Transverse colon (tissue), 4 donors: ENCODE results near the gene PSMG3.

Experiments
- CTCF ChIP-seq, 5 experiments: fragments of 200-600 bp in 3 of 5; fragments of 450-650 bp in 2 of 5; sonication (generic) in 3 of 5; IDR thresholded peaks; 1 replicate in 2 of 5; 2 replicates in 3 of 5; pipeline ENCODE4 v1.5.1; 2016 to 2017; ENCODE audit warnings: antibody characterized with exemption in 5 of 5, inconsistent platforms in 3 of 5, mild to moderate bottlenecking in 2 of 5, moderate library complexity in 1 of 5
- POLR2A ChIP-seq: fragments of 450-650 bp; IDR thresholded peaks from one replicate; pipeline ENCODE4 v1.6.1; 2016; ENCODE audit warnings: antibody characterized with exemption, mild to moderate bottlenecking, moderate library complexity
- POLR2AphosphoS5 ChIP-seq, 3 donors: sonication (generic); formaldehyde crosslinking; IDR thresholded peaks; one replicate each; pipeline ENCODE4 v1.6.1; 2016; ENCODE audit warnings: antibody characterized with exemption in 3 of 3

GRCh38 chr7:1597066-1597760, 27.4 kb upstream of the PSMG3 start:
- TF ChIP-seq CTCF (IDR thresholded peaks at IDR 0.05) (no peak), POLR2A (no peak), POLR2AphosphoS5 (IDR thresholded peaks at IDR 0.05) (no peak)
